ENCODE data around the gene TMEM267. TPM values are rescaled to one million over a fixed set of nuclear protein-coding genes. Genes with fewer than 3 reads are reported as not detected.
"Not testable (repeated sequence)": the region's sequence is repeated elsewhere in the genome, so short reads cannot be mapped to it uniquely, and the experiment has no call there.

Gene TMEM267
- total and polyA plus RNA-seq, 2 donors (not counting 1 experiment from before 2014, with no cell fraction given), result 11.3 to 15.0 TPM

DNA sequence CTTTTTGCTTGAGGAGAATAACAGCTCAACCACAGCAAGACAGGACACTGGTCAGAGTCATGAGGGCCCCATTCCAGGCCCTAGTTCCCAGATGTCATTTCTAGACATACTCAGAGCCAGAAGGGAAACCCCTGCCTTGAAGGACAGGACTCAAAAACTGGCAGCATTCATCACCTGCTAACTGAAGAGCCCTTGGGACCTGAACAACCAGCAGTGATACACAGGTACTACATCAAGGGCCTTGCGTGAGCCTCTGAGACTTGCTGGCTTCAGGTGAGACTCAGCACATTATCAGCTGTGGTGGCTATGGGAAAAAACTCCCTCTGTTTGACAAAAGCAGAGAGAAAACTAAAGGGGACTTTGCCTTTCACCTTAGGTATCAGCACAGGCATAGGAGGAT lies 22.6 kb downstream of the TMEM267 start:
- Histone ChIP-seq H3K36me3 (replicated peaks in 1 of 2; ENCODE audit: control extremely low read depth in 1 of 2, control insufficient read depth in 1 of 2, extremely low read depth in 1 of 2, insufficient read depth in 2 of 2, low read length in 1 of 2) (peaks cover 0 to 4% of the 10 kb centered on the region in 2 experiments), H4K20me1 (ENCODE audit: control insufficient read depth, insufficient read depth, low read length, poor library complexity, severe bottlenecking) (no peaks in the 10 kb centered on the region), H3K4me3 (ENCODE audit: control extremely low read depth in 1 of 5, extremely low read depth in 1 of 5, insufficient read depth in 1 of 5, low read depth in 2 of 5, low read length in 4 of 5) (no peak overlapping the region), H3K79me2 (ENCODE audit: control insufficient read depth, insufficient read depth, low read length) (peaks cover 26% of the 10 kb centered on the region), H3K27me3 (replicated peaks in 1 of 4; ENCODE audit: control extremely low read depth in 1 of 4, control insufficient read depth in 3 of 4, insufficient read depth in 4 of 4, low read length in 3 of 4) (no peaks in the 10 kb centered on the region), H2AFZ (ENCODE audit: insufficient read depth, low read depth, low read length, poor library complexity, severe bottlenecking) (no peak overlapping the region), H3K4me1 (ENCODE audit: control insufficient read depth in 2 of 2, insufficient read depth in 2 of 2, low read length in 2 of 2) (no peaks in the 10 kb centered on the region), H3K27ac (ENCODE audit: low read length in 2 of 2) (no peak overlapping the region), H3K9ac (ENCODE audit: low read length) (no peak overlapping the region), H3K4me2 (replicated peaks; ENCODE audit: low read depth, low read length, poor library complexity, severe bottlenecking) (no peak overlapping the region), H3K9me3 (ENCODE audit: control extremely low read depth in 1 of 3, control insufficient read depth in 2 of 3, insufficient read depth in 1 of 3, low read length in 2 of 3) (peaks cover 0 to 14% (median 5%) of the 10 kb centered on the region in 3 donors)
- Mint-ChIP-seq H3K9me3 (ENCODE audit: insufficient read depth) (peaks cover 12% of the 10 kb centered on the region), H3K4me3 (no peak overlapping the region), H3K27ac (no peak overlapping the region), H3K27me3 (no peaks in the 10 kb centered on the region), H3K4me1 (peaks cover 2% of the 10 kb centered on the region)
- intact Hi-C loops (cut with micrococcal nuclease), result no loop called here
- ChIA-PET CTCF (no interaction called here), POLR2A (no interaction called here)
- no peak for DNase-seq
- no peak for TF ChIP-seq EZH2 (IDR thresholded peaks at IDR 0.05; ENCODE audit: borderline replicate concordance, insufficient read depth, low read depth, low read length, poor library complexity, severe bottlenecking)
- TF ChIP-seq, protein P1, sequence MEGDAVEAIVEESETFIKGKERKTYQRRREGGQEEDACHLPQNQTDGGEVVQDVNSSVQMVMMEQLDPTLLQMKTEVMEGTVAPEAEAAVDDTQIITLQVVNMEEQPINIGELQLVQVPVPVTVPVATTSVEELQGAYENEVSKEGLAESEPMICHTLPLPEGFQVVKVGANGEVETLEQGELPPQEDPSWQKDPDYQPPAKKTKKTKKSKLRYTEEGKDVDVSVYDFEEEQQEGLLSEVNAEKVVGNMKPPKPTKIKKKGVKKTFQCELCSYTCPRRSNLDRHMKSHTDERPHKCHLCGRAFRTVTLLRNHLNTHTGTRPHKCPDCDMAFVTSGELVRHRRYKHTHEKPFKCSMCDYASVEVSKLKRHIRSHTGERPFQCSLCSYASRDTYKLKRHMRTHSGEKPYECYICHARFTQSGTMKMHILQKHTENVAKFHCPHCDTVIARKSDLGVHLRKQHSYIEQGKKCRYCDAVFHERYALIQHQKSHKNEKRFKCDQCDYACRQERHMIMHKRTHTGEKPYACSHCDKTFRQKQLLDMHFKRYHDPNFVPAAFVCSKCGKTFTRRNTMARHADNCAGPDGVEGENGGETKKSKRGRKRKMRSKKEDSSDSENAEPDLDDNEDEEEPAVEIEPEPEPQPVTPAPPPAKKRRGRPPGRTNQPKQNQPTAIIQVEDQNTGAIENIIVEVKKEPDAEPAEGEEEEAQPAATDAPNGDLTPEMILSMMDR (IDR thresholded peaks at IDR 0.05), result no peak
- WGBS (ENCODE audit: insufficient coverage), result no CpG with 5 or more reads among the region's 1 CpG
- no peak for ATAC-seq (ENCODE audit: low read depth)

DNA sequence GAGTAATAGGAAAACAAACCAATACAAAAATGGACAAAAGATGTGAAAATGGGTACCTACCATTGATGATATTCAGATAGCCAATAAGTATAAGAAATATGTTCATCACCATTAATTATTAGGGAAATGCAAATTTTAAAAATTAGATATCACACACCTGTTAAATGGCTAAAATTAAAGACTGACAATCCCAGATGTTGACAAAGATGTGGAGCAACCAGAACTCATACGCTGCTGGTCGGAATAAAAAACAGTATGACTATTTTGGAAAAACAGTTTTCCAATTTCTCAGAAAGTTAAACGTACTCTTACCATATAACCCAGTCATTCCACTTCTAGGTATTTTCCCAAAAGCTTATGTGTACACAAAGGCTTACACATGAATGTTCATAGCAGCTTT lies 27.1 kb downstream of the TMEM267 start:
- Histone ChIP-seq H3K9me3 (ENCODE audit: control extremely low read depth in 1 of 3, control insufficient read depth in 2 of 3, insufficient read depth in 1 of 3, low read length in 2 of 3) (peaks cover 0 to 14% (median 5%) of the 10 kb centered on the region in 3 donors), H2AFZ (ENCODE audit: insufficient read depth, low read depth, low read length, poor library complexity, severe bottlenecking) (no peak overlapping the region), H4K20me1 (ENCODE audit: control insufficient read depth, insufficient read depth, low read length, poor library complexity, severe bottlenecking) (no peaks in the 10 kb centered on the region), H3K27me3 (replicated peaks in 1 of 4; ENCODE audit: control extremely low read depth in 1 of 4, control insufficient read depth in 3 of 4, insufficient read depth in 4 of 4, low read length in 3 of 4) (no peaks in the 10 kb centered on the region), H3K27ac (ENCODE audit: low read length in 2 of 2) (no peak overlapping the region), H3K4me1 (ENCODE audit: control insufficient read depth in 2 of 2, insufficient read depth in 2 of 2, low read length in 2 of 2) (no peaks in the 10 kb centered on the region), H3K36me3 (replicated peaks in 1 of 2; ENCODE audit: control extremely low read depth in 1 of 2, control insufficient read depth in 1 of 2, extremely low read depth in 1 of 2, insufficient read depth in 2 of 2, low read length in 1 of 2) (no peaks in the 10 kb centered on the region), H3K4me3 (ENCODE audit: control extremely low read depth in 1 of 5, extremely low read depth in 1 of 5, insufficient read depth in 1 of 5, low read depth in 2 of 5, low read length in 4 of 5) (no peak overlapping the region), H3K4me2 (replicated peaks; ENCODE audit: low read depth, low read length, poor library complexity, severe bottlenecking) (no peak overlapping the region), H3K79me2 (ENCODE audit: control insufficient read depth, insufficient read depth, low read length) (peaks cover 18% of the 10 kb centered on the region), H3K9ac (ENCODE audit: low read length) (no peak overlapping the region)
- DNase-seq, result no peak
- ATAC-seq (ENCODE audit: low read depth), result no peak
- ChIA-PET POLR2A (no interaction called here), CTCF (no interaction called here)
- Mint-ChIP-seq H3K4me1 (peaks cover 2% of the 10 kb centered on the region), H3K4me3 (no peak overlapping the region), H3K27me3 (no peaks in the 10 kb centered on the region), H3K27ac (no peak overlapping the region), H3K9me3 (ENCODE audit: insufficient read depth) (peaks cover 11% of the 10 kb centered on the region)
- intact Hi-C loops (cut with micrococcal nuclease), result no loop called here
- 100% methylated on average over 1 of the region's 3 CpGs for WGBS (ENCODE audit: insufficient coverage)
- TF ChIP-seq, protein P1 (IDR thresholded peaks at IDR 0.05), result no peak
- no peak for TF ChIP-seq EZH2 (IDR thresholded peaks at IDR 0.05; ENCODE audit: borderline replicate concordance, insufficient read depth, low read depth, low read length, poor library complexity, severe bottlenecking)

DNA sequence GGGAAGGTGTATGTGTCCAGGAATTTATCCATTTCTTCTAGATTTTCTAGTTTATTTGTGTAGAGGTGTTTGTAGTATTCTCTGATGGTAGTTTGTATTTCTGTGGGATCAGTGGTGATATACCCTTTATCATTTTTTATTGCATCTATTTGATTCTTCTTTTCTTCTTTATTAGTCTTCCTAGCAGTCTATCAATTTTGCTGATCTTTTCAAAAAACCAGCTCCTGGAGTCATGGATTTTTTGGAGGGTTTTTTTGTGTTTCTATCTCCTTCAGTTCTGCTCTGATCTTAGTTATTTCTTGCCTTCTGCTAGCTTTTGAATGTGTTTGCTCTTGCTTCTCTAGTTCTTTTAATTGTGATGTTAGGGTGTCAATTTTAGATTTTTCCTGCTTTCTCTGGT lies 42.1 kb downstream of the TMEM267 start:
- intact Hi-C loops (cut with micrococcal nuclease); H3K9ac ChIP-seq (ENCODE audit: low read length); H3K27me3 ChIP-seq (replicated peaks in 1 of 4; ENCODE audit: control extremely low read depth in 1 of 4, control insufficient read depth in 3 of 4, insufficient read depth in 4 of 4, low read length in 3 of 4); DNase-seq; H3K36me3 ChIP-seq (replicated peaks in 1 of 2; ENCODE audit: control extremely low read depth in 1 of 2, control insufficient read depth in 1 of 2, extremely low read depth in 1 of 2, insufficient read depth in 2 of 2, low read length in 1 of 2); H3K27ac ChIP-seq (ENCODE audit: low read length in 2 of 2); H4K20me1 ChIP-seq (ENCODE audit: control insufficient read depth, insufficient read depth, low read length, poor library complexity, severe bottlenecking); H3K4me3 ChIP-seq (ENCODE audit: control extremely low read depth in 1 of 5, extremely low read depth in 1 of 5, insufficient read depth in 1 of 5, low read depth in 2 of 5, low read length in 4 of 5); ATAC-seq (ENCODE audit: low read depth); H2AFZ ChIP-seq (ENCODE audit: insufficient read depth, low read depth, low read length, poor library complexity, severe bottlenecking); H3K4me1 ChIP-seq (ENCODE audit: control insufficient read depth in 2 of 2, insufficient read depth in 2 of 2, low read length in 2 of 2); H3K27me3 Mint-ChIP-seq; H3K4me2 ChIP-seq (replicated peaks; ENCODE audit: low read depth, low read length, poor library complexity, severe bottlenecking); CTCF ChIA-PET; H3K79me2 ChIP-seq (ENCODE audit: control insufficient read depth, insufficient read depth, low read length); H3K4me3 Mint-ChIP-seq; H3K27ac Mint-ChIP-seq; POLR2A ChIA-PET: not testable (repeated sequence)
- peaks cover 12% of the 10 kb centered on the region for H3K4me1 Mint-ChIP-seq
- peaks cover 14% of the 10 kb centered on the region for H3K9me3 Mint-ChIP-seq (ENCODE audit: insufficient read depth)
- H3K9me3 ChIP-seq (ENCODE audit: control extremely low read depth in 1 of 3, control insufficient read depth in 2 of 3, insufficient read depth in 1 of 3, low read length in 2 of 3), result peaks cover 1 to 11% (median 4%) of the 10 kb centered on the region in 3 donors

Data from B cell (primary cell).